ENCODE data around the gene UBE2R2.

UBE2R2 gene

GRCh38 chr9:33921967-33922895, 105.3 kb downstream of the UBE2R2 start:
- H3K4me3 Mint-ChIP-seq, result no peak overlapping the region
- peak overlapping the region; percentile 38 for H3K27ac Mint-ChIP-seq

GRCh38 chr9:33923079-33923478, 106.1 kb downstream of the UBE2R2 start:
- H3K36me3 Mint-ChIP-seq, result peaks cover 5% of the 10 kb centered on the region
- H3K4me3 Mint-ChIP-seq, result no peak overlapping the region
- H3K27ac Mint-ChIP-seq, result no peak overlapping the region
- H3K9me3 Mint-ChIP-seq, result no peaks in the 10 kb centered on the region
- no peaks in the 10 kb centered on the region for H3K4me1 Mint-ChIP-seq
- H3K27me3 Mint-ChIP-seq, result no peaks in the 10 kb centered on the region

More at GRCh38 chr9:33921967-33922895, 105.3 kb downstream of the UBE2R2 start:
- Mint-ChIP-seq H3K4me1 (no peaks in the 10 kb centered on the region), H3K27me3 (no peaks in the 10 kb centered on the region), H3K9me3 (no peaks in the 10 kb centered on the region), H3K36me3 (peaks cover 7% of the 10 kb centered on the region)

GRCh38 chr9:33923998-33924701, 107.2 kb downstream of the UBE2R2 start:
- no peaks in the 10 kb centered on the region for H3K9me3 Mint-ChIP-seq
- H3K36me3 Mint-ChIP-seq, result peaks cover 8% of the 10 kb centered on the region
- H3K4me1 Mint-ChIP-seq, result no peaks in the 10 kb centered on the region
- no peak overlapping the region for H3K4me3 Mint-ChIP-seq
- H3K27me3 Mint-ChIP-seq, result no peaks in the 10 kb centered on the region
- H3K27ac Mint-ChIP-seq, result no peak overlapping the region

- H3K4me1 Mint-ChIP-seq, result no peaks in the 10 kb centered on the region
- H3K9me3 Mint-ChIP-seq, result no peaks in the 10 kb centered on the region
- no peaks in the 10 kb centered on the region for H3K27me3 Mint-ChIP-seq
- peaks cover 10% of the 10 kb centered on the region for H3K36me3 Mint-ChIP-seq
- H3K27ac Mint-ChIP-seq, result peak overlapping the region; percentile 31
- H3K4me3 Mint-ChIP-seq, result no peak overlapping the region
Measured at GRCh38 chr9:33924978-33925797, 108.2 kb downstream of the UBE2R2 start.

GRCh38 chr9:33926746-33927485, 110.0 kb downstream of the UBE2R2 start:
- no peaks in the 10 kb centered on the region for H3K27me3 Mint-ChIP-seq
- no peaks in the 10 kb centered on the region for H3K4me1 Mint-ChIP-seq
- no peak overlapping the region for H3K4me3 Mint-ChIP-seq
- peaks cover 5% of the 10 kb centered on the region for H3K36me3 Mint-ChIP-seq
- H3K27ac Mint-ChIP-seq, result peak overlapping the region; percentile 79
- H3K9me3 Mint-ChIP-seq, result no peaks in the 10 kb centered on the region

GRCh38 chr9:33927694-33928093, 110.7 kb downstream of the UBE2R2 start:
- peaks cover 8% of the 10 kb centered on the region for H3K36me3 Mint-ChIP-seq
- no peak overlapping the region for H3K27ac Mint-ChIP-seq
- no peaks in the 10 kb centered on the region for H3K27me3 Mint-ChIP-seq
- no peak overlapping the region for H3K4me3 Mint-ChIP-seq
- H3K4me1 Mint-ChIP-seq, result no peaks in the 10 kb centered on the region
- no peaks in the 10 kb centered on the region for H3K9me3 Mint-ChIP-seq

GRCh38 chr9:33931326-33931725, 114.4 kb downstream of the UBE2R2 start:
- H3K27ac Mint-ChIP-seq, result no peak overlapping the region
- no peak overlapping the region for H3K4me3 Mint-ChIP-seq
- H3K27me3 Mint-ChIP-seq, result no peaks in the 10 kb centered on the region
- no peaks in the 10 kb centered on the region for H3K4me1 Mint-ChIP-seq
- H3K9me3 Mint-ChIP-seq, result no peaks in the 10 kb centered on the region
- H3K36me3 Mint-ChIP-seq, result peaks cover 13% of the 10 kb centered on the region

- H3K4me3 Mint-ChIP-seq, result no peak overlapping the region
- H3K4me1 Mint-ChIP-seq, result no peaks in the 10 kb centered on the region
- no peaks in the 10 kb centered on the region for H3K27me3 Mint-ChIP-seq
- H3K36me3 Mint-ChIP-seq, result peaks cover 15% of the 10 kb centered on the region
- no peaks in the 10 kb centered on the region for H3K9me3 Mint-ChIP-seq
- peak overlapping the region; percentile 53 for H3K27ac Mint-ChIP-seq
Measured at GRCh38 chr9:33932078-33932807, 115.3 kb downstream of the UBE2R2 start.

- H3K4me1 Mint-ChIP-seq, result no peaks in the 10 kb centered on the region
- no peaks in the 10 kb centered on the region for H3K27me3 Mint-ChIP-seq
- no peak overlapping the region for H3K4me3 Mint-ChIP-seq
- H3K9me3 Mint-ChIP-seq, result no peaks in the 10 kb centered on the region
- H3K36me3 Mint-ChIP-seq, result peaks cover 14% of the 10 kb centered on the region
- no peak overlapping the region for H3K27ac Mint-ChIP-seq
Measured at GRCh38 chr9:33934188-33934878, 117.4 kb downstream of the UBE2R2 start.

GRCh38 chr9:33939924-33940874, 123.2 kb downstream of the UBE2R2 start:
- no peaks in the 10 kb centered on the region for H3K27me3 Mint-ChIP-seq
- no peaks in the 10 kb centered on the region for H3K9me3 Mint-ChIP-seq
- H3K27ac Mint-ChIP-seq, result no peak overlapping the region
- H3K4me1 Mint-ChIP-seq, result no peaks in the 10 kb centered on the region
- no peak overlapping the region for H3K4me3 Mint-ChIP-seq
- H3K36me3 Mint-ChIP-seq, result peaks cover 21% of the 10 kb centered on the region

GRCh38 chr9:33942471-33943083, 125.6 kb downstream of the UBE2R2 start:
- Mint-ChIP-seq H3K4me3 (no peak overlapping the region), H3K36me3 (peaks cover 23% of the 10 kb centered on the region), H3K27ac (no peak overlapping the region), H3K9me3 (no peaks in the 10 kb centered on the region), H3K4me1 (no peaks in the 10 kb centered on the region), H3K27me3 (no peaks in the 10 kb centered on the region)

- Mint-ChIP-seq H3K36me3 (peaks cover 28% of the 10 kb centered on the region), H3K27ac (no peak overlapping the region), H3K27me3 (no peaks in the 10 kb centered on the region), H3K4me1 (no peaks in the 10 kb centered on the region), H3K4me3 (no peak overlapping the region), H3K9me3 (no peaks in the 10 kb centered on the region)
Measured at GRCh38 chr9:33943389-33943788, 126.4 kb downstream of the UBE2R2 start.
